Measurements from ENCODE around the gene CFAP99. TPM values are rescaled to one million over a fixed set of nuclear protein-coding genes. Genes with fewer than 3 reads are reported as not detected.

CFAP99 gene
- total RNA-seq, 4 donors from 2014 or later, result 0.21 to 0.46 TPM; not detected in 2

DNA sequence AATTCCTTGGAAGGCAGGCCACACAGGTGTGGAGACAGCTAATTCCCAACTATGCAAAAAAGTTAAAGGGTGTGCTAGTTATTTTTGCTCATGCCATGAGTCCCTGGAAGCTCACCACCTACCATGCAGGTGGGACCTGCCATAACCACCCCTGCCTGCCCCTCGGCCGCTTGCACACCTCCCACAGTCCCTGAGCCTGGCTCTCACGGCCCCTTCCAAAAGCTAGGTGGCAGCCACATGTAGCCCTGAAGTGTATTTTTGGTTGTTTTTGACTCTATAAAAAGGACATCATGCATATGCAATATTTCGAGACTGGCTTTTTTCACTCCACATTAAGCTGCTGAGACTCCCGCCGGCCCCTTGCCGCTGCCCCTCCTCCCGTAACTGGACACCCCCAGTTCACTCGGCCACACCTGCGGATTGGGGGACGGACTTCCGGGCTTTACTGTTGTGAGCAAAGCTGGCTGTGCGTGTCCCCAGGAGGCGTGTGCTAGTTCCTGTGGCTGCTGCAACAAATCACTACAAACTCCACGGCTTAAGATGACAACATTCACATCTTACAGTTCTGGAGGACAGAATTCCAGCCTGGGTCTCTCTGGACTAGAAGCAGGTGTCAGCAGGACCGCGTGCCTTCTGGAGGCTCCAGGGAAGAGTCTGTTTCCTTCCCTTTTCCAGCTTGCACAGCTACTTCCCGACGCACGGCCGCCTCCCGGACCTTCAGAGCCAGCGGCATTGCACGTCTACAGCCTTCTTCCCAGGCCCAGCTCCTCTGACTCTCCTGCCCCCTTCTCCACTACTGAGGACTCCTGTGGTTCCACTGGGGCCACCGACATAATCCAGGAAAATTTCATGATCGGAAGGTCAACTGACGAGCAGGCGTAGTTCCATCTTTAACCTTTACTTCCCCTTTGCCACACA is 25.1 kb upstream of the CFAP99 start:
- no peaks in the 10 kb centered on the region for H3K4me1 ChIP-seq
- intact Hi-C loops (cut with DNase I; ENCODE audit: low total_unique reads), result no loop called here
- no peak overlapping the region for H3K4me3 ChIP-seq
- no peak overlapping the region for H3K27ac ChIP-seq
- no peaks in the 10 kb centered on the region for H3K9me3 ChIP-seq
- TF ChIP-seq, protein P1, sequence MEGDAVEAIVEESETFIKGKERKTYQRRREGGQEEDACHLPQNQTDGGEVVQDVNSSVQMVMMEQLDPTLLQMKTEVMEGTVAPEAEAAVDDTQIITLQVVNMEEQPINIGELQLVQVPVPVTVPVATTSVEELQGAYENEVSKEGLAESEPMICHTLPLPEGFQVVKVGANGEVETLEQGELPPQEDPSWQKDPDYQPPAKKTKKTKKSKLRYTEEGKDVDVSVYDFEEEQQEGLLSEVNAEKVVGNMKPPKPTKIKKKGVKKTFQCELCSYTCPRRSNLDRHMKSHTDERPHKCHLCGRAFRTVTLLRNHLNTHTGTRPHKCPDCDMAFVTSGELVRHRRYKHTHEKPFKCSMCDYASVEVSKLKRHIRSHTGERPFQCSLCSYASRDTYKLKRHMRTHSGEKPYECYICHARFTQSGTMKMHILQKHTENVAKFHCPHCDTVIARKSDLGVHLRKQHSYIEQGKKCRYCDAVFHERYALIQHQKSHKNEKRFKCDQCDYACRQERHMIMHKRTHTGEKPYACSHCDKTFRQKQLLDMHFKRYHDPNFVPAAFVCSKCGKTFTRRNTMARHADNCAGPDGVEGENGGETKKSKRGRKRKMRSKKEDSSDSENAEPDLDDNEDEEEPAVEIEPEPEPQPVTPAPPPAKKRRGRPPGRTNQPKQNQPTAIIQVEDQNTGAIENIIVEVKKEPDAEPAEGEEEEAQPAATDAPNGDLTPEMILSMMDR (IDR thresholded peaks at IDR 0.05), result no peak
- no peak for TF ChIP-seq POLR2A (IDR thresholded peaks at IDR 0.05)
- DNase-seq, result no peak
- no peaks in the 10 kb centered on the region for H3K27me3 ChIP-seq
- no peaks in the 10 kb centered on the region for H3K36me3 ChIP-seq

DNA sequence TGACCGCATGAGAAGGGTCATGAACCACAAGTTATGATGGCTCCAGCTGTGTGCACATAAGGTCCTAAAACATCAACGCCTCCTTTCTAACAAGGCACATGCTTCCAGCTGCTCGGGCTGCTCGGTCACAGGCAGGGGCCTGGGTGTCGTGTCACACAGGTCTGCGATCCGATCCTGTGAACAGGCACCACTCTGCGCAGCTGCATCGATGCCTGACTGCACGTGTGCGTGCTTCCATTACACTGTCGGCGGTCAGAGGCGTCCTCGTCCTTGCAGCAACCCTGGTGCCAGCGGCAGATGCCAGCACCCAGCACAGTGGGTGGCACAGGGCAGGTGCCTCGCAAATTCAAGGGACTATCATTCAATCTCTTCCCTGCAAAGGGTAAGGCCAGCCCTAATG is 24.2 kb upstream of the CFAP99 start:
- Histone ChIP-seq H3K27me3 (no peaks in the 10 kb centered on the region), H3K27ac (no peak overlapping the region), H3K4me3 (no peak overlapping the region), H3K9me3 (no peaks in the 10 kb centered on the region), H3K36me3 (no peaks in the 10 kb centered on the region), H3K4me1 (no peaks in the 10 kb centered on the region)
- intact Hi-C loops (cut with DNase I; ENCODE audit: low total_unique reads), result no loop called here
- no peak for TF ChIP-seq POLR2A (IDR thresholded peaks at IDR 0.05)
- TF ChIP-seq, protein P1 (IDR thresholded peaks at IDR 0.05), result no peak
- no peak for DNase-seq

DNA sequence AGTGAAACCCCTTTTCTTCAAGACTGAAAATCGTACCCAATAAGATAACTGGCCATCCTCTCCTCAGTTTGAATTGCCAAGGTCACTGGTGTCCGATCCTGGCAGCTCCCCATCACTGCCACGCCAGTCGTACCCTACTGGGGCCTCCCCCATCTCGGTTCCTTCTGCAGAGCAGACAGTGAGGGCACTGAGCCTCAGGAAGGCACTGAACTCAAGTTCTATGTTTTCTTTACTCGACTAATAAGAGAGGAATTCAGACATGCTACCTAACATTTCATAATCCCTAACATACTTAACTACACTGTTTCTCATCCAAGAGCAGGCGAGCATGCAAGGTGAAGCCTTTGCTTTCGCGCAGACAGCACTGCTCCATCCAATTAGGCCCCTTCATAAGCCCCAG is 23.7 kb upstream of the CFAP99 start:
- Histone ChIP-seq H3K27ac (no peak overlapping the region), H3K9me3 (no peaks in the 10 kb centered on the region), H3K27me3 (no peaks in the 10 kb centered on the region), H3K4me1 (no peaks in the 10 kb centered on the region), H3K4me3 (no peak overlapping the region), H3K36me3 (no peaks in the 10 kb centered on the region)
- no peak for DNase-seq
- intact Hi-C loops (cut with DNase I; ENCODE audit: low total_unique reads), result no loop called here
- no peak for TF ChIP-seq POLR2A (IDR thresholded peaks at IDR 0.05)
- TF ChIP-seq, protein P1 (IDR thresholded peaks at IDR 0.05), result no peak

DNA sequence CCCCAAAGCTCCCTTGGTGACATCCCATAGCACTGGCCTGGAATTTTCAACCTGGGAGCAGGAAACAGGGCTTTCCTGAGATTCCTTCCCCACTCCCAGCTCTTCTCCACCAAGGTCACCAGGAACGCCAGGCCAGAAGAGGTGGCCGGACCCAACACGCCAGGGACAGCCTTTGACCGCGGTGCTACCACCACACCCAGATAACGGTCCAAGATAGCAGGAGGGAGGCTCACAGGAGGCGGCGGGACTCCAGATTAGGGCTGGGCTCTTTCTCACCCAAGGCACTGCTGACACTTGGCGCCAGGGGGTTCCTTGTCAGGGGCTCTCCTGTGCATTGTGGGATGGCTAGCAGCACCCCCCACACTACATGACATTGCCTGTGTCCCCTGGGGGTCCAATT is 23.2 kb upstream of the CFAP99 start:
- Histone ChIP-seq H3K27me3 (no peaks in the 10 kb centered on the region), H3K36me3 (no peaks in the 10 kb centered on the region), H3K4me3 (no peak overlapping the region), H3K27ac (no peak overlapping the region), H3K9me3 (no peaks in the 10 kb centered on the region), H3K4me1 (no peaks in the 10 kb centered on the region)
- TF ChIP-seq POLR2A (IDR thresholded peaks at IDR 0.05), result no peak
- TF ChIP-seq, protein P1 (IDR thresholded peaks at IDR 0.05), result no peak
- no peak for DNase-seq
- intact Hi-C loops (cut with DNase I; ENCODE audit: low total_unique reads), result no loop called here

DNA sequence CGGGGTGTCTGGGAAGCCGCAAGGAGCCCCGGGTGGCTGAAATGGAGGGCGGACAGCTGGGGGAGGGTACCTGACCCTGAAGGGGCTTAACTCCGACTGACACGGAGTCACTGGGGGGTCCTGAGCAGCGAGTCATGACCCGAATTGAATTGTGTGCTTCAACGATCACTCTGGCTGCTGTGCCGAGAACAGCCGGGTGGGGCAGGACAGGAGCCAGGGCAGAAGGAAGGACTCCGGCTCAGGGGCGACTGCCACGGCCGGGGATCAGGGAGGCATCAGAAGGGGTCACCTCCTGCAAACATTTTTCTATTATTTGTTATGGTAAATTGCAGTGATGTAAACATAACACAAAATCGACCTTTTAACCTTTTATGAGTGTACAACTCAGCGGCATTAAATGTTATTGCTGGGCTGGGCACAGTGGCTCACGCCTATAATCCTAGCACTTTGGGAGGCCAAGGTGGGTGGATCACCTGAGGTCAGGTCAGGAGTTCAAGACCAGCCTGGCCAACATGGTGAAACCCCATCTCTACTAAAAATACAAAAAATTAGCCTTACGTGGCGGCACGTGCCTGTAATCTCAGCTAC is 21.9 kb upstream of the CFAP99 start:
- Histone ChIP-seq H3K36me3 (no peaks in the 10 kb centered on the region), H3K27me3 (no peaks in the 10 kb centered on the region), H3K4me1 (peaks cover 0 to 9% of the 10 kb centered on the region in 2 donors), H3K4me3 (no peak overlapping the region), H3K27ac (no peak overlapping the region), H3K9me3 (no peaks in the 10 kb centered on the region)
- no peak for TF ChIP-seq POLR2A (IDR thresholded peaks at IDR 0.05)
- TF ChIP-seq, protein P1 (IDR thresholded peaks at IDR 0.05), result no peak
- DNase-seq, result no peak
- intact Hi-C loops (cut with DNase I; ENCODE audit: low total_unique reads), result no loop called here

Measured in uterus (tissue), 4 donors.